ENCODE results near the gene CTNND2.

Gene CTNND2

DNA sequence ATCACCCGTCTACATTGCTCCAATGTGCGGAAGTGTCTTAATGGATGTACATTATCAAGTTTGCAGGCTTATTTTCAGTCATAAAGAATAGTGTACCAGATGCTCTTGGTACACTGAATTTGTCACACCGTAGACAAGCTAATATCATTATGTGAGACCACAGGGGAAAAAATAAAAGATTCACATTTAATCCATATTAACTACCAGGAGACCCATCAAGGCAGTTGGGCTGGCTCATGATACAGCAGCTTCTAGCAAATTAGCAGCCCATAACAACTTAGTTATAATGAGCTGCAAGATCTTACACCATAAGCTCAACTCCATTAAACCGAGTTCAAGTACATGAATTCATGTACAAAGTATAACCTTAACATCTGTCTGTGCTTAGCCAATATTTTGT is 324.9 kb downstream of the CTNND2 start:
- DNase-seq: no peak

DNA sequence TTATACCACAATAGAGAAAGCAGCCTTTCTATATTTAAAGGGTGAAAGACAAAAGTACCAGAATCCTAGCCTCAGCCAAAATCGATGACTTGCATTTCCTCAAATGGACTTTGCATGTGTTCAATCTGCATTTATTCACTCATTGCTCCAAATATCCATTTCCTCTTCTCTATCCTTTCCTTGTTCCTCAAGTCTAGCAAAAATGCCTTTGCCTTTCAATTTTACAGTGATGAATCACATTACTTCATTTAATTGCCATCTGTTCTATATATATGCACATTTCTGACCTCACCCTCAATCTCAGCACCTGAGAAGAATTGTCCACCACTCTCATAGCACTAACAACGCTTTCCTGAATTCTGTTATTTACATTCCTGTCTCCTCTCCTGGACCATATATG is 329.5 kb downstream of the CTNND2 start:
- no peak for DNase-seq

DNA sequence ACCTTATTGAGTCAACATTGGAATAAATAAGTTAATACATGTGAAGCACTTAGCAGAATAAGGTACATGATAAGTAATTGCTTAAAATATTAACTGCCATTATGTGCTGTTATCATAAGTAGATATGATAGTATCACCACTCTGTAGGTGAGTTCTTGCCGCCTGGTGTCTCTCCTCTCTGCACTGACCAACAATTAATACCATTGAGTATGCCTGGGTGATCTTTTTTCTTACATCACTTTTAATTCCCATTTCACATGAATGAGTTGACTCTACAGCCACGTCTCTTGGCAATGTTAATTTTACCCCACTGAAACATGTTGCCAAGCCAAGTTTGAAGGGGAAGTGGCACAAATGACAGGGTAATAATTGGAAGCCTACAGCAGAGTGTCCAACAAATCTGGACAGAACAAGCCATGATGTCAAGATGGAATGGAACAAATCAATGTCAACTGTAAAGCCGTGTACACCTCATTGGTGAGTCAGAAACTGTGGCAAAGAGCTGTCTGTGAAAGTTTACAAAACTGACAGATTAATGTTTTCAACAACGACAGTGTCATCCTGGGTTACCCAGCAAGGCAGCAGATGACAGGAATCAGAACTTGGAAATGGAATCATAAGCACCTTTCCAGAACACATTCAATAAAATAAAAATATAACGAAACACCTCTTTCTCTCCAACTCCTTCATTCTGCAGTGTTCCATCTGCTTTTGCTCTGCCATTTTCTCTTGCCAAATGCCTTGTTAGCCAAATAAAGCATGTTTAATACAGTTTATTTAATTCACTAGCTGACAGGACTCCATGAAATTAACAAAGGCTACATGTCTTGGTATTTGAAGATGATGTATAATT is 330.9 kb downstream of the CTNND2 start:
- no peak for DNase-seq

DNA sequence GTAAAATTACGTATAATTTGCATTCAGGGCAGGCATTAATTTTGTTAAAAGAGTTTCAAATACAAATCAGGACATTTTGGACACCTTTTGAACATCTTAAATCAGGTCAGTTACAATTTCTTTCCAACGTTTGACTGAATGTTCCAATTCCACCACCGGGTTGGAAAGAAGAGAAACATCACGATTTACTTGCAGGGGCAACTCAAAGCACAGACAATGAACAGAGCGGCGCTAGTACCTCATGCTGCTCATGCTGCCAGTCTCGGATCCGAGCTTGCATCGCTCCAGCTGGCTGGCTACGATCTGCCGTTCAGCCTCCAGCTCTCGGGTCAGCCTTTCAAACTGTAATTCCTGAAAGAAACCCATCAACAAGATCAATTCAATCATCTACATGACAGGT is 339.5 kb downstream of the CTNND2 start:
- DNase-seq: no peak

DNA sequence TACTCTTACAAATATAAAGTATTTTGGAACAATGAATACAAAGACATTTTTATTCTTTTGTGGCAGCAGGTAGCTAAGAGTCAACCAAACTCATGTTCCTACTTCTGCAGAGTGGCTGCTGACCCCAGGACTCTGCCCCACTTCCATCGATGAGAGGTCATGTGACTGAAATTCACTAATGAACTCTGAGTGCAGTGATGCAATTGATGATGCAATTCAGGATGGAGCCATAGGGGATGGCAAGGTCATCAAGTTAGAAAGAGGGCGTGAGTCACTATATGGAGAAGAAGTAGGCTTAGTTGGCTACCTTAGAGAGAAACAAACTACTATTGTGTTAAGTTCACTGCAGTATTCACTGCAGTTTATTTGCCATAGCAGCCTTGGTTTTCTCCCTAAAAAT is 340.4 kb downstream of the CTNND2 start:
- DNase-seq: no peak

DNA sequence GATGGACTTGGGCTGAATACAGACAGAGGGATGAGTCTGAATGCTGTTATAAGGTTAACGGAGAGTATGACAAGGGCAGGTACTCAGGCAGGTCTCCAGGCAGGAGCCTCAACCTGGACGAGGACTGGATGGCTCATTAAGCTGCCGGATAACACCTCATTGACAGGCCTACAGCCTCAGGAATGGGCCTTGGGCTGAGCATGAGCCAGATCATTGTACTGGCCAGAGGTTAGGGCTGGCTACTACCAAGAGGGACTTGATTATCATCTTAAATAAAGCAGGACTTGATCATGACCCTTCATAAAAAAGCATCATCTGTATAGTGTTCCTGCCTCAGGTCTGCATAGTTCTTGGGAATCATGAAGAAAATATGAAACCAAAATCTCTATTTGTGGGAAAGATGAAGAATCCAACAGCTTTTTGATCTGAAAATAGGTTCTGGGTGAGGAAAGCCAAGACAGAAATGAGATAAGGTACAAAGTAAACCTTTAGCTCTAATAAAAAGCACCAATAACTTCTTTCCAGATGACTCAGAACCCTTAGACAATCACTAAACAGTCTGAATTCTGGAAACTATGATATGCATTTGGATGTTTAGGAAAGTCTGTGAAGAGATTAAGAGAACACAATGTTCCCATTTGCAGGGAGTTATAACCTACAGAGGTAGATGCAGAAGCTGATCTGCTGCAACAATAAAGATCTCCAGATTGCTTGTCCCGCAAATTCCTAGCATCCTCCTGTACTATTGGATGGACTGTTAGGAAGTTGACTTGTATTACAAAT is 343.1 kb downstream of the CTNND2 start:
- DNase-seq: no peak

DNA sequence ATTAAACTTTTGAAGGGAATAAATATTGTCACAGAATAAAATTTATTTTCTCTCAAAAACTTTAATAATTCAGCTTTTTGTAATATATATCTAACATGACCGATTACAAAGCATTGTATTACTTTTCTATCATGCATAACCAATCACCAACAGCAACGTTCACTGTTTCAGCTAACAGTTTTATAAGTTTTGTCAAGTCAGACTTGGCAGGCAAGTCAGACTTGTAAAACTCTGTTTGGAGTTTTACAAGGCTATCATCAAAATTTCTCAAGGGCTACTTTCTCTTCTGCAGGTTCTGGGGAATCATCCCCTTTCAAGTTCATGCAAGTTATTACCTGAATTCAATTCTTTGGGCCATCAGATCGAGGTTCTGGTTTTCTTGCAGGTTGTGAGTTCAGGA is 347.2 kb downstream of the CTNND2 start:
- DNase-seq: no peak

DNA sequence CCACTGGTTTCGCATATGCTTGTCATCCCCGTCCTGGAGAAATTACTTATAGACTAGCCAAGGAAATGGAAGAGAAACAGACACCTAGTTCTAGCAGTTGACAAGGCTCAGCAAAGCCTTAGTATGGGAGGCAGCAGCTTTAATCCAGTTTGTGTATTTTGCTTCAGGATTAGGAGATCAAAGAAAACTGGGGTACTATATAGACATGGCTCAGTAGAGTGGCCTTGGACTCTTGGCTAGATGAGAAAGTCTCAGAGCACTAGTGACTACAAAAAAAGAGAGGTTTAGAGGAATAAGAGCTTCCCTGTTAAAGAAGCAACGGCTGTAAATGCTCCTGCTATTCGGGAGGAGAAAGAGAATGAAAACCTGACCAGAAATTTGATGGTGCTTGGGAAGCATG is 349.1 kb downstream of the CTNND2 start:
- no peak for DNase-seq

DNA sequence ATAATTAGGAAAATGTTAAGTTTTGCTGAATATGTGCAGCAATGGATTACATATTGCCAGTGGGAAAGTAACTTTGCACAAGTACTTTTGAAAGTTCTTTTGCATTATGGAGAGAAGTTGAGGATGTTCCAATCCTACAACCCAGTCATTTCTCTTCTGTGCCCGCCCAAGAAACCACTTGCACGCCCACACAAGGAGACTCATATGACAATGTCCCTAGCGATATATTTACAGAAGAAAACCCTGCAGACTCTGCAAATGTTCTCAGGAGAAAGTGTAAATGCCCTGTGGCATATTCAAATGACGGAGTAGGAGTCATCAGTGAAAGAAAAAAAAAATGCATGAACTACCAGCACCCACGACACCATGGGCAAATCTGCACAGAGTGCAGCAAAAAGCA is 356.5 kb downstream of the CTNND2 start:
- DNase-seq: no peak

DNA sequence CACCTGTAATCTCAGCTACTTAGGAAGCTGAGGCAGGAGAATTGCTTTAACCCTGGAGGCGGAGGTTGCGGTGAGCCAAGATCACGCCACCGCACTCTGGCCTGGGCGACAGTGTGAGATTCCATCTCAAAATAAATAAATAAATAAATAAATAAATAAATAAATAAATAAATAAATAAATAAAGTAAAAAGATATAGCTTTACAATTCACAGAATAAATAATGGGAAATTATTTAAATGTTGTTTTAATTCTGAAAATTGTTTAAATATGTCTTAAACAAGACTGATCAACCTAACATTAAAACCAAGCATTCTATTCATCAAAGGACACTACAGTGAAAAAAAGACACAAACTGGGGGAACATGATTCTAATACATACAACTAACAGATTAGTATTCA is 357.1 kb downstream of the CTNND2 start:
- no peak for DNase-seq

DNA sequence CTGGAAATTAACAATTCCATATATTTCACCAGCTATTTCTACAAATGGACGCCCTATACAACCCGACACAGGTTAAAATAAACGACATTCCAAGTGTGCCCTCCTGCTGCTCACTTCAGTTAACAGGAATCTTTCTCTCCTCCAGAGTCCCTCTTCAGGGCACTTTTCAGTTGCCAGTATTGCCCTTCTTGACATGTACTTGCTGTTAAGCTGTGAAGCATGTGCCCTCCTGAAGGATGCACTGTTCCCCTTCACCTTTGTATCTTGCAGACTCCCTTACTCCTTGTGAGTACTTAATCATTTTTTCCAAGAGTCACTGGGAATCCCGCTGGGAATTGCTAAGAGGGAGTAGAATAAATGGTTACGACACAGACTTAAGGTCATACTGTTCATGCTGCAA is 364.1 kb downstream of the CTNND2 start:
- DNase-seq: no peak

DNA sequence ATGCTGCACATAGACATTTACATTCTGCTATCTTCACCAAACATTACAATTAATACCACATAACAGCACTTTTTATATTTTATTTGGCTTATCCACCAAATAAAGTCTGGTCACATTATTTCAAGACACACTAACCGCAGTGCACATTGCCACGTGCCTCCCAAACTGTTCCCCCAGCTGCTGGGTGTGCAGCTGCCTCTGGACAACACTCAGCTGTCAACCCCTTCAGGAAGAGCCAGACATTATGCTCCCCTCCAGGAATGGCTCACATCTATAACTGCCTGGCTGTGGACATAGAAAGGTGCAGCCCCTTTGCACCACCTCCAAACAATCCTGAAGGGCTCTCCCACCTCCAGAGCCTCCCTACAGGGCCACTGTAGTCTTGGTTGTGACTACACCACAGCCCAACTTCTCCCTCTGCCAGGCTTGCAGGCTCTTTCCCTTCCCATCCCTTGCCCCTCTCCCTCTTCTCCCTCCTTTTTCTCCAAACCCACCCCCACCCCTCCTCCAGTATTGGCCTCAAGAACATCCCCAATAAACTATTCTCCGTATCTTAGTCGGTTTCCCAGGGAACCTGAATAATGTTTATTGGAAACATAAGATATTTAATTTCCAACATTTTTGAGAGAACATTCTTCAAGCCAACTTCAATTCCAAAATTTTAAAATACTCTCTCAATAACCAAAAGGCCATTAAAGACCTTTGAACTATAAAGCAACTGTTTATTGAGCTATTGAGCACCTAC is 372.3 kb downstream of the CTNND2 start:
- DNase-seq: no peak

DNA sequence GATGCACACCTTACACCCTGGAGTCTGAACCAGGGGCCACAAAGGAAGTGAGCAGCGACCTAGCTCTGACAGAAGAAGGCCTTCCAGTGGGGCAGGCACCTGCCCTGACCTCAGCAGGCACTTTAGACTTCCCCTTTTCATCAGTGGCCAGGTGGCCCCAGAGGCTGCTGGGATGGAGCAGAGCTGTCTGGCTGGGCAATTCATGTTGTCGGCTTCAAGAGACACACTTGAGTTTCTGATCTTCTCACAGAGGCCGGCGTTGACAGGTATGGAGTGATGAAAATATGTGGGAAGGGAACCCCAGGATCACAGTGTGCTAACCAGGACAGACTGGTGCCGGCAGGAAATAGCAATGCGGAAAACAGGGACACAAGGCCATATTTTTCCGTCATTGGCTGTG is 375.5 kb downstream of the CTNND2 start:
- no peak for DNase-seq

DNA sequence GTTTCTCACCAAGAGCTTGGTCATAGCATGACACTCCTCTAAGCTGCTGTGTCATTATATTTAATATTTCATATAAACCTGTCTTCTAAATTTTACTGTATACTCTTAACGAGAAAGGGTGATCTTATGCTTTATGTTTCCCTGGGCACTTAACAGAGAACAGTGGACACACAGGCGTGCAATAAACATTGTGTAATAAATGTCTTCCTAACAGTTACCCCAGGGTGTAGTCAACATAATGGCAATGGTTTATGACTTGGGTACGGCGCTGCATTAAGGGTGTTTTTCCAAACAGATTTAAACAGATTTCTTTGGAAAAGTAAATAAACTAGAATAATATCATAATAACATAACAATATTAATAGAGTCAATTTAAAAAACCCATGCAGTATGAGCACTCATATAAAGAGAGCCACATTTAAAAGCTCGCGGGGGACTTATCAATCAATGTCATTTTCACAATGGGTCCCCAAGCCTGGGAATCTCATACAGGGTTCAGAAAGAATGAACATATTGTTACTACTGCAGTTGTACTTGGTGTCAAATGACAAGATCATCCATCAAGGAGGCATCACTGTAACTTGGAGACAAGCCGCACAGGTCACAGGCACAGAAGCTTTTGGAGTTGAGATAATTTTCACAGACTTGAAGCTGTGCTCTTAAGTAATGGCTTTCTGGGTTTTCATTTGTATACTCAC is 376.4 kb downstream of the CTNND2 start:
- DNase-seq: no peak

DNA sequence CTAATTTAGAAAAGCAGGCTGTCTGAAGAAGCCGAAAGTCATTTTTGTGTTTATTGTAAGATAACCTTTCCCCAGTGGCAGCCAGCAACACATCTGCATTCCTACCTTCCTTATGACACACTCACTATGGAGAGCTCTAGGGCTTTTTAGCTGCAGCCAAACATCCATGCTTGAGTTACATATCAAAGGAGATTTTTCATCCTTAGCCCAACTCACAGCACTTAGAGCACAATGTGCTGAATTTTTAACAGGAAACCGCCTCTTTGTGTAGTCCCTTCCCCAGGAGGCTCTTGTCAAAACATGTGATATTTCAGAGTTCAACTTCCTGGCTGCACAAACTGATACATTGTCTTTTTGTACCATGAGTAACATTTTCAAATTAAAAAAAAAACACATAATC is 379.2 kb downstream of the CTNND2 start:
- DNase-seq: no peak

DNA sequence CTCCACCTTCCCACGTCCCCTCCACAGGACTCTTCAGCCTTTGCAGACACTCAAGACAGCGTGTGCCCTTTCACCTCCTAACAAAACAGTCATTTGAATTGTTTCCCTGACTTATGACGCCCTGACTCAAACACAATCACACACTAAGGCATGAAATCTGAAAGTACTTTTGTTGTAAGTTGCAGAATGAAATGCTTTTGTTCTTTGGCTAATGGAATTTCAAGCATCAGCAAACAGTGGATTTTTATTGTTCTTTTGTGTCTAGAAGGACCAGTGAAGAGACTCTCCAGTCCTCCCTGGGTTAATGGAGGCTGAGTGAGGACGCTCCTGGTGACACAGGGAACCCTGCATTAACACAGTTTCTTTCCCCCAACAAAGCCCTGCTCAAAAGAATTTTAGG is 380.1 kb downstream of the CTNND2 start:
- DNase-seq: no peak

DNA sequence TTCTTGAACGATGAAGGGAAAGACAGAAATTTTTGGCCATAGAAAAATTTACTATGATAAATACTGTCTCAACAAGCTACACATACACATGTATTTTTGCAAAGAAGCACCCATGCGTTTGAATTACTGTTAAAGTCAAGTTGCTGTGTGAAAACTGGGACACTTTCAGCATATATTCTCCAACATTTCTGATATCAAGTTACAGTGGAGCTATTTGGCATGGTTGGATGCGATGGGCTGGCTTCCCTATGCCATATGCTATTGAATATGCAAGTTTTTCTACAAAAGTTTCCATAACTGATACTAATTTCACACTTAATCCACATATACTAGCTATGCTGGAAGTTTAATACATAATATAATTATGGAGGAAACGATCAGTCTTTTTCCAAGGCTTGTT is 381.4 kb downstream of the CTNND2 start:
- no peak for DNase-seq

DNA sequence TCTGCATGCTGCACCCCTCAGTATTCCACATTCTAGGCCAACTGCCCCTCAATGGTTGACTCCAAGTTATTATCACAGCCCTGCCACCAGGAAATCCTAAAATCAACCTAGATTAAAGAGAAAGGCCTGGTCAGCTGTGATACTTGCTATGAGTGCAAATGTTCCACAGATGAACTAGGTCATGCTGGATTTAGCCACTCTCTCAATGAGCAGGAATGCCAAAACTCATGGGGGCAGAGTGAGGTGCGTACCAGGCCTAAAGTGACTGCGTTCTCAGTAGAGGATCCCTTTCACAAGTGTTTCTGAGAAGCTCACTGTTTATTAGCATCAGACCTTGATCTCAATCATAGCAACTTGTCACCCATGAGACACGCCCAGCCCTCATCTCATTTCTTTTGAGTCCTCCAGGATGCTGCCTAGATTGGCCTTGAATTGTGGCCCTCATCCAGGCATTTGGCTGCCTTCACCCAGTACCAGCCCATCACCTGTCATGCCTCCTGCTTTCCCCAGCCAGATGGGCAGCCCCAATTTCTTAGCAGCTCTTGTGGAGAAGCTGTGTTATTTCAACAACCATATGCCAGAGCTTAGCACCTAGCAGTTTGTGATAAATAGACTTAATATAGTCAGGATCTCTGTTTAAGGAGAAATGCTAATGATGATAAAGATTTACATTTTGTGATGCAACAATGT is 383.9 kb downstream of the CTNND2 start:
- no peak for DNase-seq

DNA sequence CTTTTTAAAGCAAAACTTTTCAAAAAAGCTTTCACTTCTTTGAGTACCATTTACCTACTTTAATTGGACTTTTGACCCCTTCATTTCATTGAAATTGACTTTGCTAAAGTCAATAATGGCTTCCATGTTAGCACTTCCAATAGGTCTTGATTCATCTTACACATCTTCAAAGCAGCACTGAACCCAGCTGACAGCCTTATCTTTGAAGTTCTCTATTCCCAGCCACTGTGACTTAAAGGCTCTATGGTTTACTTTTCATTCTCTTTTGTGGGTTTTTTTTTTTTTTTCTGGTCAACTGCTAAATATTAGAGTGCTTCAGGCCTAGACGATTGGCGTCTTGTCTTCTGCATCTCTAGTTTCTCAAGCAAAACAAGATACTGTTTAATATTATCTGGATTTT is 385.0 kb downstream of the CTNND2 start:
- DNase-seq: no peak

DNA sequence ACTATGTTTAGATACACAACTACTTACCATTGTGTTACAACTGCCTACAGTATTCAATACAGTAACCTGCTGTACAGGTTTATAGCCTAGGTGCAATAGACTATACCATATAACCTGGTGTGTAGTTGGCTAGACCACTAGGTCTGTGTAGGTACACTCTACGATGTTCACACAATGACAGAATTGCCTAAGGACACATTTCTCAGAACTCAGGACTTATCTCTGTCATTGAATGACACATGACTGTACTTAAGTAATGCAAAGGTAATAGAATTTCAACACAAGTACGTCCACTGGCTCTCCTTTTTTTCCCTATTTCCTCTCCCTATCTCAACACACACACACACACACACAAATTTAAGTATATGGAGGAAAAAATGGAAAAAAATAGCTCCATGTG is 385.6 kb downstream of the CTNND2 start:
- DNase-seq: no peak

DNA sequence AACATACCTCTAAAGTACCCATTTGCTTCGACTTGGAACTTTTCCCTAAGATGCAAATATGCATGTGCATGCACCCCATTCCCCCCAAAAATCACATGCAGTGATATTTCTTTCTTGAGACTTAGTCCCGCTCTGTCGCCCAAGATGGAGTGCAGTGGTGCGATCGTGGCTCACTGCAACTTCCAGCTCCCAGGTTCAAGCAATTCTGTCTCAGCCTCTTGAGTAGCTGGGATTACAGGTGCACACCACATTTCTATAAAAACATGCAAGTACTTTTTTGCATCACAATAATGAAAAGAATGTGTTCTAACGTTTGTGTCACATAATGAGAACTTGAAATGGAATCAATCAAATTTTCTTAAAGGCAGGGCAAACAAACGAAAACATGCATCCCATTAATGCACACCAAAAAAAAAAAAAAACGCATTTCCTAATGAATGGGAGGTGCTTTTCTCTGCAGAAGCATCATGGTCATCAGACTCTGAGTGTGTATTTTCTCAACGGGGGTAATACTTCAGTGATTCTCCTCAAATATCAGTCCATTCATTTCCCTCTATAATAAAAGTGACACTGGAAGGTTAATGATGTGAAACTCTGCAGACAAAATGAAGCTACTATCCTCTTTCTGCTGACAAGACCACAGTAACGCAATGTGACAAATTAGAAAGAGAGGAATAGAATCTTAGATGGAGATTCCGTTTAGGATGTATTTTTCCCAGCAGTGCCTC is 389.4 kb downstream of the CTNND2 start:
- no peak for DNase-seq

DNA sequence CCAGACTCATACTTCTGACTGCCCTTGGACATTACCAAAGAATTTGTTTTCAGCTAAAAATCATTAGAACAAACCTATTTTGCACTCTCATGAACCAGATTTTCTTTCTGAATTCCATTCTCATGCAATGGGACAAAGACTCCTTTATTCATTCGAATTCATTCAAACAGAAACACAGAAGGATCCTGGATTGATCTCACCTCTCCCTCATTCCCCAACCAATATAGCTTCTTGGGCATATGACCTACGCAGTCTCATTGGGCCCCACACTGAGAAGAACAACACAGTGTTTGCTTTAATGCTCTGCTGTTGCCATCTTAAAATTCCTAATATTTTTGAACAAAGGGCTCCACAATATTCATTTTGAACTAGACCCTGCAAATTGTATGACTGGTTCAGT is 392.4 kb downstream of the CTNND2 start:
- no peak for DNase-seq
